GM18505 (cell line): Measurements from ENCODE around the gene PSMD5.
A peak's percentile ranks its signal among the peaks of the same experiment; 100 is the strongest.

Experiments
- ATAC-seq: cut with Tn5 transposase; IDR thresholded peaks from one replicate; pipeline ENCODE4 v1.9.1; 2021; ENCODE audit not compliant: unreplicated experiment
- POLR2A ChIP-seq: IDR thresholded peaks from 4 replicates; pipeline ENCODE4 v1.6.1; 2011; ENCODE audit warnings: borderline replicate concordance; ENCODE audit not compliant: insufficient read depth, insufficient read length; ENCODE audit errors: extremely low read depth

The PSMD5 gene

DNA sequence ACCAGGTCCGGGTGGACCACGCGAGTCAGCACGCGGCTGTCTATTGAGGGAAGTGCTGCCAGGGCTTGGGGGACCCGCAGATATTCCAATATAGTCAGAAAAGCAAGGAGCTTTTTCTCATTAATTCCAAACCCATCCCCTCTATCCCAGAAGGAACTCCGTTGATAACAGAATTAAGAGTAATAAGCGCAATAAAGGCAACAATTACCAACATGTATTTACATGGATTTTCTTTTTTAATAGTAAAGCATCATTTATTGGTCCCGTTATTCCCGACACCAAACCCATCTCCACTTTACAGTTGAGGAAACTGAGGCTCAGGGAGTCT lies 26.6 kb upstream of the PSMD5 start:
- no peak for TF ChIP-seq POLR2A
- no peak for ATAC-seq

DNA sequence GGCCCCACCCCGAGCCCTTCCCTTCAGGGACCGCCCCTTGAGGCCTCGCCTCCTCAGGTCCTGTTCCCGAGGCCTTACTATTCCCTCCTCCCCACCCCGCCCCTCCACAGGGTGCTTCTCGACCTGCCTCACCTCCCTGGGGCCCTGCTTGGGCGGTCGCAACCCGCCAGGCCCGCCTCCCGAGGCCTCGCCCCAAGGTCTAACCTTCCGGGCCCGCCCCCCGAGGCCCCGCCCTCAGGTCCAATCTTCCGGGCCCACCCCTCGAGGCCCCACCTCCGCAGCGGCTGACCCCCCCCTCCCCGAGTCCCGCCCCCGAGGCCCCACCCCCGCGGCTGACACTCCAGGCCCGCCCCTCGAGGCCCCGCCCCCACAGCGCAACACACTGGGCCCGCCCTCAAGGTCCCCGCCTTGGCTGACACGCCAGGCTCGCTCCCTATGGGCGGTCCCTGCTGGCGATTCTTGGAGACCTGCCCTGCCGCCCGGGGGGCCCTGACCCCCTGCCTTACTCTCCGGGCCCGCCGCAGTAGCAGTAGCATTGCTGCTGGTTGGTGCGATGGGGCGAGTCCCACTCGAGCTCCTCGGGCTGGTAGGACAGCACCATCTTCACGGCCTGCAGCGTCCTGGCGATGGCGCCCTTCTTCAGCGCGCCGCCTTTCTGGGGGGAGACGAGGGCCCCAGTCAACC lies 26.1 kb upstream of the PSMD5 start:
- peak; percentile 87 for ATAC-seq
- TF ChIP-seq POLR2A = peak; percentile 42

- TF ChIP-seq POLR2A = peak; percentile 30
- no peak for ATAC-seq
Observed at GRCh38 chr9:120868339-120868675, 25.6 kb upstream of the PSMD5 start.

DNA sequence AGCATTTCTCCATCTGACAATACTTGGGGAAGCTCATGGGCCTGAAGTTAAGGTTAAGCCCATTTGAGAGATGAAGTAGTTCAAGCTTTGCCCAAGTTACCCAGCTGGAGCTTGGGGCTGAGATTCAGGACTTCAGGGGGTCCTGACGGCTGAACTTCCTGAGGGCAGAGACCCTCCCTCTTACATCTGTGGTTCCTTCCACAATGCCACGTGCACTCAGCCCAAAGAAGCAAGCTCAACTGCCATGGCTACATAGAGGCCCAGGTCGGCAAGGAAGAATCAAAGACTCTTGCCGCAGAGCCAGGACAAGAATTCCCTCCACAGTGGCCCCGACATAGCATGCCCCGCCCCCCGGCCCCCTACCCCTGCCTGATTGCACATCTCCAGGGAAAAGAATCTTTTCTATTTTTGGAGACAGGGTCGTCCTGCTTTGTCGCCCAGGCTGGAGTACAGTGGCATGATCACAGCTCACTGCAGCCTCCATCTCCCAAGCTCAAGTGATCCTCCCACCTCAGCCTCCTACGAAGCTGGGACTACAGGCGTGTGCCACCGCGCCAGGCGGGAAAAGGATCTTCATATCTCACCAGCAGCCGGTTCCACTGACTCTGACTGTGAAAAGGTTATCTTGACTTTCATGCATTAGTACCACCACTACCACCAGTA lies 25.1 kb upstream of the PSMD5 start:
- no peak for ATAC-seq
- no peak for TF ChIP-seq POLR2A

DNA sequence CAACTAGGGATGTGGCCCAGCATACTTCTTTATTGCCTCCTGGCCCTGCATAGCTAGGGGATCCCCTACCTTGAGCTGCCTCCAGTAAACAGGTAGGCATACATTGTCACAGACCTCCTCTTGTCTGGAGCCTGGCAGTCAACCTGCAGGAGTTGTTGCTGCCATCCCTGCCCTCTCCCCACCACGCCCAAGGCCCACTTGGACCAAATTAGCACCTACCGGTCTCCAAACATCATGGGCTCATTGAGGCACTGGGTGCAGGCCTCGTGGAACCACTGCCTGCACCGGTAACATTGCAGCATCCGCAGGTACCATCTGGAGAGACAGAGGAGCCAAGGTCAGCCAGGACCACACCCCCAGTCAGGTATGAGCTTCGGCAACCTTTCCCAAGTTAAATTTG lies 23.9 kb upstream of the PSMD5 start:
- ATAC-seq = no peak
- no peak for TF ChIP-seq POLR2A

DNA sequence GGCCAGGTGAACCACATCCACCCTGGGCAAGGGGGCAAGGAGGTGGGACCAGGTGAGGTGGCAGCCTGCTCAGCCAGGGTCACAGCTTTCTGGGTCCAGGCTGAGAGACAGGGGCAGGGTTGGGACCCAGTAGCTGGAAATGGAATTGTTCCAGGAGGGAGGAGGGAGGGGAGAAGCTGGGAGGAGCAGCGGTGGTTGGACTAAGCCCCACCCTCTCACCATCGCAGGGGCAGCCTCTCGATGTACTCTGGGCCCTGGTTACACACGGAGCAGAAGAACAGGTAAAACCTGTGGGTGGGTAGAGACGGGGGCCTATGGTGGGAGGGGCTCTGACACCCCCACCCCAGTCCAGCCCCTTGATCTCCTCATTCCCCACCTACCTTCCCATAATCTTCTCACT lies 23.1 kb upstream of the PSMD5 start:
- ATAC-seq = no peak
- TF ChIP-seq POLR2A = no peak

GRCh38 chr9:120865176-120865575 lies 22.5 kb upstream of the PSMD5 start:
- no peak for ATAC-seq
- TF ChIP-seq POLR2A = no peak

DNA sequence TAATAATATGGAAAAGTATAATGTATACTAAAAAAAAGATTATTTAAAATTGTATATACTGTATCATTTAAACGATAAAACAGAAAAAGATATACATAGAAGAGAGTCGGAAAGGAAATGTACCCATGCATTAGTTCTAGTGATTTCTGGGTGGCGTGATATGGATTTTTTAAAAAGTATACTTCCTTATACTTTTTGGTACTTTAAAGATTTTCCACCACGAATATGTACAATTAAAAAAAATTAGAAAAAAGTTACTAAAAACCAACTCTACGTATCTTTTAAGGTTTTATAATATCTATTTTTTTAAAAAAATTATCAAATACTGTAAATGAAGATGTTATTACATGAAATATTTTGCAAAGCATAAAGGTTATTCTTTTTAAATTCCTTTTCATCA lies 22.0 kb upstream of the PSMD5 start:
- TF ChIP-seq POLR2A = no peak
- no peak for ATAC-seq

- no peak for TF ChIP-seq POLR2A
- no peak for ATAC-seq
Observed at GRCh38 chr9:120863833-120864232, 21.1 kb upstream of the PSMD5 start.

DNA sequence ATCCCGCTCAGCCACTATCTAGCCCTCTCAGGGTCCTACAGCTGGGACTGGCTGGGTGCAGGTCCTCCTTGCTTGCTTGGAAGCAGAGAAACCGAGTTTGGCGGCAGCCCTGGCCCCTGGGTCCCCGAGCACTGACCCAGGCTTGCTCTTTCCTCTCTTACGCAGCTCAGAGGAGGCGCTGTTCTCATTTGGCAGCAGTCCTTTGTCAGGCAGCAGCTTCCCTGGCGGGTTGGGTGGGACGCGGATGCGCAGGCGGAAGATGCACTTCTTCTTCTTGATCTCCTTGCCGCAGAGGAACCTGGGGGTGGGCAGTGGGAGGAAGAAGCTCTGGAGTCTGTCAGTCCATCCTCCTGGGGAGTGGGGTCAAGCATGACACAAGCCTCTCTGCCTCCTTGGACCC lies 19.7 kb upstream of the PSMD5 start:
- no peak for TF ChIP-seq POLR2A
- no peak for ATAC-seq

- ATAC-seq = no peak
- TF ChIP-seq POLR2A = no peak
Observed at GRCh38 chr9:120861935-120862334, 19.2 kb upstream of the PSMD5 start.

- no peak for TF ChIP-seq POLR2A
- no peak for ATAC-seq
Observed at GRCh38 chr9:120860083-120860482, 17.4 kb upstream of the PSMD5 start.

DNA sequence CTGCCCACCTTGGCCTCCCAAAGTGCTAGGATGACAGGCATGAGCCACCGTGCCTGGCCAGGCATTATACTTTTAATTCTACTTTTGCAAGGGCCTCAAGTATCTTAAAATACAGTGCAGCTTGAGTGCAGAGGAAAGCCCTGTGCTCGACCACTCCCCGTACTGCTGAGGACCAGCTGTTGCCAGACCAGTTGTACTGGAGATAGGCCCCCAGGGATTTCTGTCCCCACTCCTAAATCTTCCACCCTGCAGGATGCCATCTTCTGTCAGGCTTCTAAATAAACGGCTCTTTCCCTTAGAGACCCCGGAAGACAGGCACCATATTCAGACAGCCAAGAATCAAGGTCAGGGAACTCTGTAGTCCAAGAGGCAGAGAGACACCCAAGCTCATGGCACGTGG lies 16.6 kb upstream of the PSMD5 start:
- ATAC-seq = no peak
- TF ChIP-seq POLR2A = no peak

- no peak for ATAC-seq
Observed at GRCh38 chr9:120857902-120858301, 15.2 kb upstream of the PSMD5 start.

DNA sequence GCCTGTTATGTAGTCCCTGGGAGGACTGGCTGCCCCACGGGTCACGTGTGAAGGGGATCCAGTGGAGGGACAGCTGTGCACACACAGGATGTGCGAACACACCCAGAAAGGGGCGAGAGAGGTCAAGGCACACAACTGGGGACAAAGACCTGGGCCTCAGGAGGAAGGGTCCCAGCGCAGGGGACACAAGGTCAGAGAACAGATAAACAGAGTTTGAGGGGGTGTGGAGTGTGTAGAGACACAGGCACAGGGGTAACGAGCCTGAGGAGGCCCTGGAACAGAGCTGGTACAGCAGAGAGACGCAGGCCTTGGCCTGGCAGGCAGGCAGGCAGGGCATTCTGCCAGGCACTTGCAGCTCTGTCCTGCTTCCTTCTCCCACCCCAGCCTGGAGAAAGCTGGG lies 14.8 kb upstream of the PSMD5 start:
- no peak for ATAC-seq
- TF ChIP-seq POLR2A = no peak

More at GRCh38 chr9:120857902-120858301, 15.2 kb upstream of the PSMD5 start:
- TF ChIP-seq POLR2A = no peak
